ENCODE measurements around the gene PPP1CC. TPM values are rescaled to one million over a fixed set of nuclear protein-coding genes. Genes with fewer than 3 reads are reported as not detected.
A peak's percentile ranks its signal among the peaks of the same experiment; 100 is the strongest.

PPP1CC gene
- total RNA-seq, 2 experiments from 2014 or later = 146 to 264 TPM

- ChIA-PET POLR2A (interaction anchor here (1.3 kb wide), 1 partner anchor 71 kb away, joined by 4 read pairs; no protein-coding TSS in a partner anchor), CTCF (ENCODE audit: unreplicated experiment) (interaction anchor here (0.7 to 1.0 kb wide), 3 partner anchors 78 to 155 kb away, joined by 3 to 5 read pairs (median 3); no protein-coding TSS in a partner anchor)
- Histone ChIP-seq H3K36me3 (ENCODE audit: insufficient read depth, low read length) (no peaks in the 10 kb centered on the region), H2AFZ (ENCODE audit: low read length) (peak overlapping the region; percentile 83; the same call in 1 of the 2 replicates), H3K9me3 (ENCODE audit: low read length) (no peaks in the 10 kb centered on the region), H3K4me1 (ENCODE audit: insufficient read depth, low read length, poor library complexity, severe bottlenecking) (peaks cover 22% of the 10 kb centered on the region), H3K79me2 (ENCODE audit: insufficient read depth, low read depth, low read length) (no peaks in the 10 kb centered on the region), H3K4me3 (ENCODE audit: low read depth, low read length, poor library complexity, severe bottlenecking) (no peak overlapping the region), H3K4me2 (ENCODE audit: low read length) (peak overlapping the region; percentile 25; the same call in 1 of the 2 replicates), H3K9me2 (ENCODE audit: insufficient read depth, low read length) (no peaks in the 10 kb centered on the region), H4K20me1 (ENCODE audit: insufficient read depth, low read length) (no peaks in the 10 kb centered on the region), H3K27ac (ENCODE audit: low read depth, low read length, poor library complexity, severe bottlenecking) (no peak overlapping the region)
- no TSS peak for BruUV-seq (replicated peaks)
- intact Hi-C loops (cut with micrococcal nuclease; ENCODE audit: unreplicated experiment) = loop anchor here (1.0 to 2.0 kb wide), 6 partner anchors 79 to 248 kb away; partner anchors contain the start of gene ARPC3
- TF ChIP-seq EZH2phosphoT487 (IDR thresholded peaks at IDR 0.05; ENCODE audit: borderline replicate concordance, low read depth, low read length) = no peak
- TF ChIP-seq, protein P1, sequence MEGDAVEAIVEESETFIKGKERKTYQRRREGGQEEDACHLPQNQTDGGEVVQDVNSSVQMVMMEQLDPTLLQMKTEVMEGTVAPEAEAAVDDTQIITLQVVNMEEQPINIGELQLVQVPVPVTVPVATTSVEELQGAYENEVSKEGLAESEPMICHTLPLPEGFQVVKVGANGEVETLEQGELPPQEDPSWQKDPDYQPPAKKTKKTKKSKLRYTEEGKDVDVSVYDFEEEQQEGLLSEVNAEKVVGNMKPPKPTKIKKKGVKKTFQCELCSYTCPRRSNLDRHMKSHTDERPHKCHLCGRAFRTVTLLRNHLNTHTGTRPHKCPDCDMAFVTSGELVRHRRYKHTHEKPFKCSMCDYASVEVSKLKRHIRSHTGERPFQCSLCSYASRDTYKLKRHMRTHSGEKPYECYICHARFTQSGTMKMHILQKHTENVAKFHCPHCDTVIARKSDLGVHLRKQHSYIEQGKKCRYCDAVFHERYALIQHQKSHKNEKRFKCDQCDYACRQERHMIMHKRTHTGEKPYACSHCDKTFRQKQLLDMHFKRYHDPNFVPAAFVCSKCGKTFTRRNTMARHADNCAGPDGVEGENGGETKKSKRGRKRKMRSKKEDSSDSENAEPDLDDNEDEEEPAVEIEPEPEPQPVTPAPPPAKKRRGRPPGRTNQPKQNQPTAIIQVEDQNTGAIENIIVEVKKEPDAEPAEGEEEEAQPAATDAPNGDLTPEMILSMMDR (conservative IDR thresholded peaks at IDR 0.05; ENCODE audit: low read length) = peak; percentile 85
- peak; percentile 93 for DNase-seq (ENCODE audit: low spot score)
These were observed 44.4 kb downstream of the PPP1CC start for GRCh38 chr12:110698171-110698902.

DNA sequence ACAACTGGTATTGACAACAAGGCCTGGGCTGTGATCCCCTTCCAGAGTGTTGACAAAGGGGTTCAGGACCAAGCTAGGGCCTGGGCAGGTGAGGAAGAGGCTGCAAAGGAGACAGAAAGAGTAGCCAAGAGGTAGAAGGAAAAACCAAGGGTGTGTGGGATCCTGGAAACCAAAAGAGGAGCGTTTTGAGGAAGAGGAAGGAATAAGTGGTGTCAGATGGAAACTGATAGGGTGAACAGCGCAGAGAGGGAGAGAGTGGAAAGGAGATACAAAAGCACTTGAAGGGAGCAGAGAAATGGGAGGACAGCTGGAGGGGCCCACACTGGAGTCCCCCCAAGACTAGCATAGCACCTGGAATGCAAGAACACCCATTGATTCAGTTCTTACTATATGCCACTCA, 45.5 kb downstream of the PPP1CC start:
- DNase-seq (ENCODE audit: low spot score) = no peak
- Histone ChIP-seq H3K4me1 (ENCODE audit: insufficient read depth, low read length, poor library complexity, severe bottlenecking) (peaks cover 29% of the 10 kb centered on the region), H3K9me2 (ENCODE audit: insufficient read depth, low read length) (no peaks in the 10 kb centered on the region), H3K4me3 (ENCODE audit: low read depth, low read length, poor library complexity, severe bottlenecking) (no peak overlapping the region), H3K27ac (ENCODE audit: low read depth, low read length, poor library complexity, severe bottlenecking) (no peak overlapping the region), H3K36me3 (ENCODE audit: insufficient read depth, low read length) (no peaks in the 10 kb centered on the region), H3K79me2 (ENCODE audit: insufficient read depth, low read depth, low read length) (no peaks in the 10 kb centered on the region), H2AFZ (ENCODE audit: low read length) (no peak overlapping the region), H3K9me3 (ENCODE audit: low read length) (no peaks in the 10 kb centered on the region), H4K20me1 (ENCODE audit: insufficient read depth, low read length) (no peaks in the 10 kb centered on the region), H3K4me2 (ENCODE audit: low read length) (no peak overlapping the region)
- ChIA-PET CTCF (ENCODE audit: unreplicated experiment) (interaction anchor here (0.6 to 1.0 kb wide), 4 partner anchors 77 to 153 kb away, joined by 3 to 5 read pairs (median 3); no protein-coding TSS in a partner anchor), POLR2A (interaction anchor here (1.0 to 1.3 kb wide), 2 partner anchors 70 to 87 kb away, joined by 3 to 4 read pairs; no protein-coding TSS in a partner anchor)
- intact Hi-C loops (cut with micrococcal nuclease; ENCODE audit: unreplicated experiment) = no loop called here
- no peak for TF ChIP-seq EZH2phosphoT487 (IDR thresholded peaks at IDR 0.05; ENCODE audit: borderline replicate concordance, low read depth, low read length)
- TF ChIP-seq, protein P1 (conservative IDR thresholded peaks at IDR 0.05; ENCODE audit: low read length) = no peak
- BruUV-seq (replicated peaks) = no TSS peak

DNA sequence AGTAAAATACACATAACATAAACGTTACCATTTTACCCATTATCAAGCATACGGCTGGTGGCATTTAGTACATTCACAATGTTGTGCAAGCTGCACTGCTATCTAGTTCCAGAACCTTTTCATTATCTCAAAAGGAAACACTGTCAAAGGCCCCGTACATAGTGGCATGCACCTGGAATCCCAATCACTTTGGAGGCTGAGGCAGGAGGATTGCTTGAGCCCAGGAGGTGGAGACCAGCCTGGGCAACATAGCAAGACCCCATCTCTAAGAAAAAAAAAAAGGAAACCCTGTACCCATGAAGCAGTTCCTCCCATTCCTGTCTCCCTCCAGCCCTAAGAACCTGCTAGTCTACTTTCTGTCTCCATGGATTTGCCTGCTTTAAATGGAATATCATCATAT, 46.4 kb downstream of the PPP1CC start:
- no peak overlapping the region for H3K4me2 ChIP-seq (ENCODE audit: low read length)
- intact Hi-C loops (cut with micrococcal nuclease; ENCODE audit: unreplicated experiment) = no loop called here
- H3K36me3 ChIP-seq (ENCODE audit: insufficient read depth, low read length) = no peaks in the 10 kb centered on the region
- no peaks in the 10 kb centered on the region for H4K20me1 ChIP-seq (ENCODE audit: insufficient read depth, low read length)
- H3K4me3 ChIP-seq (ENCODE audit: low read depth, low read length, poor library complexity, severe bottlenecking) = no peak overlapping the region
- ChIA-PET POLR2A (interaction anchor here (0.7 kb wide), 1 partner anchor 60 kb away, joined by 5 read pairs; no protein-coding TSS in a partner anchor), CTCF (ENCODE audit: unreplicated experiment) (no interaction called here)
- TF ChIP-seq, protein P1 (conservative IDR thresholded peaks at IDR 0.05; ENCODE audit: low read length) = no peak
- TF ChIP-seq EZH2phosphoT487 (IDR thresholded peaks at IDR 0.05; ENCODE audit: borderline replicate concordance, low read depth, low read length) = no peak
- no peak overlapping the region for H2AFZ ChIP-seq (ENCODE audit: low read length)
- H3K9me2 ChIP-seq (ENCODE audit: insufficient read depth, low read length) = no peaks in the 10 kb centered on the region
- peaks cover 37% of the 10 kb centered on the region for H3K4me1 ChIP-seq (ENCODE audit: insufficient read depth, low read length, poor library complexity, severe bottlenecking)
- DNase-seq (ENCODE audit: low spot score) = no peak
- no peaks in the 10 kb centered on the region for H3K9me3 ChIP-seq (ENCODE audit: low read length)
- no peak overlapping the region for H3K27ac ChIP-seq (ENCODE audit: low read depth, low read length, poor library complexity, severe bottlenecking)
- no peaks in the 10 kb centered on the region for H3K79me2 ChIP-seq (ENCODE audit: insufficient read depth, low read depth, low read length)
- no TSS peak for BruUV-seq (replicated peaks)

Data from OCI-LY7 (cell line).